ENCODE results near the gene TET1.
"Not testable (repeated sequence)": the region's sequence is repeated elsewhere in the genome, so short reads cannot be mapped to it uniquely, and the experiment has no call there.

- TF ChIP-seq EZH2 (IDR thresholded peaks at IDR 0.05; ENCODE audit: insufficient read depth, poor library complexity, severe bottlenecking); EZH2phosphoT487 (IDR thresholded peaks at IDR 0.05; ENCODE audit: insufficient read depth, low read depth): not testable (repeated sequence)
Measured at GRCh38 chr10:68643550-68643949, 83.4 kb downstream of the TET1 start.
